Activated CD4-positive, CD25-positive, alpha-beta regulatory T cell treated with anti-CD3 and anti-CD28 coated beads, Interleukin-2, amount 50 U/mL, for 72 hours (primary cell): ENCODE results near the gene STS.

Experiments used
- DNase-seq: peaks from one replicate; pipeline ENCODE4 v3.0.0; 2021

The STS gene

GRCh38 chrX:7184816-7185215 lies 37.3 kb downstream of the STS start:
- no peak for DNase-seq

- no peak for DNase-seq
These were observed 41.2 kb downstream of the STS start for GRCh38 chrX:7188672-7189071.

- DNase-seq = no peak
These were observed 42.6 kb downstream of the STS start for GRCh38 chrX:7190157-7190556.

GRCh38 chrX:7191681-7192110 lies 44.2 kb downstream of the STS start:
- no peak for DNase-seq

GRCh38 chrX:7192871-7193270 lies 45.4 kb downstream of the STS start:
- DNase-seq = no peak

- no peak for DNase-seq
These were observed 47.1 kb downstream of the STS start for GRCh38 chrX:7194606-7195005.
